ENCODE data around the gene GUCA2B.

GUCA2B gene

DNA sequence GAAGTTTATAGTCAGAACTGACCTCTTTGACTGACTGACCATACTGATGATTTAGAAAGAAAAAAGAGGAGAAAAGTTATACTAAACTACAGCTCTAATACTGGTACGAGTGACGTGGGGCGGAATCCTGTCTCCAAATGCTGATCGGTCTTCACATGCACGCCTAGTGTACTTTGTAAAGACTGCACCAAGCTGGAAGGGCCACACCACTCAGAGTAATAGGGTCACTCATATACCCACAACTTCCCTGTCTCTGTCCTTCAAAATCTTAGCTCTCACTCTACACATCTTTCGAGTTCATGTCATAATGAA is 30.7 kb downstream of the GUCA2B start:
- no peaks in the 10 kb centered on the region for H3K9me2 ChIP-seq (replicated peaks; ENCODE audit: low read depth, low read length)
- peaks cover 77% of the 10 kb centered on the region; the same call in 1 of the 2 replicates for H3K36me3 ChIP-seq (ENCODE audit: insufficient read depth, low read length)
- H3K4me2 ChIP-seq (ENCODE audit: low read depth, low read length, poor library complexity, severe bottlenecking): no peak overlapping the region
- no peaks in the 10 kb centered on the region for H3K9me3 ChIP-seq (ENCODE audit: insufficient read depth, low read depth, low read length)
- no peaks in the 10 kb centered on the region for H4K20me1 ChIP-seq (ENCODE audit: insufficient read depth, low read length, poor library complexity, severe bottlenecking)
- no peak overlapping the region for H2AFZ ChIP-seq (ENCODE audit: low read length)
- H3K27me3 ChIP-seq (ENCODE audit: insufficient read depth, low read length, poor library complexity, severe bottlenecking): no peaks in the 10 kb centered on the region
- H3K79me2 ChIP-seq (ENCODE audit: insufficient read depth, low read length): no peaks in the 10 kb centered on the region
- H3K9ac ChIP-seq (ENCODE audit: low read depth, low read length, poor library complexity, severe bottlenecking): no peak overlapping the region
- H3F3A ChIP-seq (ENCODE audit: low read depth): no peaks in the 10 kb centered on the region
- no peaks in the 10 kb centered on the region for H3K4me1 ChIP-seq (ENCODE audit: insufficient read depth, low read length, poor library complexity, severe bottlenecking)
- H3K4me3 ChIP-seq (ENCODE audit: low read length, poor library complexity, severe bottlenecking): no peak overlapping the region
- TF ChIP-seq EZH2phosphoT487 (IDR thresholded peaks at IDR 0.05; ENCODE audit: borderline replicate concordance) (no peak), CTCF (conservative IDR thresholded peaks at IDR 0.05; ENCODE audit: low read length) (no peak)

GRCh38 chr1:42184616-42185015 is 31.4 kb downstream of the GUCA2B start:
- Histone ChIP-seq H3K9me2 (replicated peaks; ENCODE audit: low read depth, low read length) (no peaks in the 10 kb centered on the region), H3K79me2 (ENCODE audit: insufficient read depth, low read length) (no peaks in the 10 kb centered on the region), H3K27me3 (ENCODE audit: insufficient read depth, low read length, poor library complexity, severe bottlenecking) (no peaks in the 10 kb centered on the region), H3K9me3 (ENCODE audit: insufficient read depth, low read depth, low read length) (no peaks in the 10 kb centered on the region), H3F3A (ENCODE audit: low read depth) (no peaks in the 10 kb centered on the region), H3K9ac (ENCODE audit: low read depth, low read length, poor library complexity, severe bottlenecking) (no peak overlapping the region), H3K36me3 (ENCODE audit: insufficient read depth, low read length) (peaks cover 79% of the 10 kb centered on the region), H4K20me1 (ENCODE audit: insufficient read depth, low read length, poor library complexity, severe bottlenecking) (no peaks in the 10 kb centered on the region), H3K4me1 (ENCODE audit: insufficient read depth, low read length, poor library complexity, severe bottlenecking) (no peaks in the 10 kb centered on the region), H3K4me3 (ENCODE audit: low read length, poor library complexity, severe bottlenecking) (no peak overlapping the region), H3K4me2 (ENCODE audit: low read depth, low read length, poor library complexity, severe bottlenecking) (no peak overlapping the region), H2AFZ (ENCODE audit: low read length) (no peak overlapping the region)
- TF ChIP-seq EZH2phosphoT487 (IDR thresholded peaks at IDR 0.05; ENCODE audit: borderline replicate concordance): no peak
- TF ChIP-seq CTCF (conservative IDR thresholded peaks at IDR 0.05; ENCODE audit: low read length): no peak

DNA sequence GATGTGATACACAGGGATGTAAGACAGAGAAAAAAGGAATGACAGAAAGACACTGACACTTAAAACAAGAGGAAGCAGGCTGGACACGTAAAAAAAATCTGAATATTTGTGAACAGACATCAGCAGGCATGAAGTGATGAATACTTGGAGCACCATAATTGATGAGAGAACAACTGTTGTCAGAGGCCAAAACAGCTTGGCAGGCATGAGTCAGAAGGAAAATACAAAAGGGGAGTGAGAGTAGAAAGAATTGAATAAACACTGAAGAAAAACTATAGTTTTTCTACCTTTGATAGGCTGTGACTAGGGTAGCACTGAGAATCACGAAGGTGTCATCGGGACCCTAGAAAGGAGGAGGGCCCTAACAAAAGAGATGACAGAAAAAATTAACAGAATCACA is 32.9 kb downstream of the GUCA2B start:
- Histone ChIP-seq H3K9ac (ENCODE audit: low read depth, low read length, poor library complexity, severe bottlenecking) (no peak overlapping the region), H3K27me3 (ENCODE audit: insufficient read depth, low read length, poor library complexity, severe bottlenecking) (no peaks in the 10 kb centered on the region), H3K4me3 (ENCODE audit: low read length, poor library complexity, severe bottlenecking) (no peak overlapping the region), H2AFZ (ENCODE audit: low read length) (no peak overlapping the region), H4K20me1 (ENCODE audit: insufficient read depth, low read length, poor library complexity, severe bottlenecking) (no peaks in the 10 kb centered on the region), H3K4me2 (ENCODE audit: low read depth, low read length, poor library complexity, severe bottlenecking) (no peak overlapping the region), H3K79me2 (ENCODE audit: insufficient read depth, low read length) (no peaks in the 10 kb centered on the region), H3K4me1 (ENCODE audit: insufficient read depth, low read length, poor library complexity, severe bottlenecking) (no peaks in the 10 kb centered on the region), H3K9me3 (ENCODE audit: insufficient read depth, low read depth, low read length) (no peaks in the 10 kb centered on the region), H3K9me2 (replicated peaks; ENCODE audit: low read depth, low read length) (no peaks in the 10 kb centered on the region), H3F3A (ENCODE audit: low read depth) (no peaks in the 10 kb centered on the region), H3K36me3 (ENCODE audit: insufficient read depth, low read length) (peaks cover 82% of the 10 kb centered on the region)
- no peak for TF ChIP-seq CTCF (conservative IDR thresholded peaks at IDR 0.05; ENCODE audit: low read length)
- TF ChIP-seq EZH2phosphoT487 (IDR thresholded peaks at IDR 0.05; ENCODE audit: borderline replicate concordance): no peak

Data from Loucy (cell line).